Glomerular visceral epithelial cell (primary cell): ENCODE measurements around the gene SGSM1.

Source experiments
- DNase-seq: peaks from one replicate; pipeline ENCODE4 v3.0.0-alpha.2; 2016; ENCODE audit errors: extremely low spot score

SGSM1 gene

GRCh38 chr22:24950272-24950902 lies 144.4 kb downstream of the SGSM1 start:
- peak; percentile 17 for DNase-seq

GRCh38 chr22:24951942-24952836 lies 146.2 kb downstream of the SGSM1 start, which contains the start of gene KIAA1671:
Gene KIAA1671, plus strand, starts transcription at chr22:24952716. Its CDS starts 75,284 bp downstream, at chr22:25028000.
- DNase-seq, result peak; percentile 84

- DNase-seq, result peak; percentile 60
These were observed 146.9 kb downstream of the SGSM1 start for GRCh38 chr22:24952837-24953383.

GRCh38 chr22:24953384-24954113 lies 147.5 kb downstream of the SGSM1 start:
- no peak for DNase-seq

GRCh38 chr22:24954114-24954463 lies 148.1 kb downstream of the SGSM1 start:
- DNase-seq, result peak; percentile 82

- DNase-seq, result no peak
These were observed 148.8 kb downstream of the SGSM1 start for GRCh38 chr22:24954856-24955255.

- DNase-seq, result no peak
These were observed 151.0 kb downstream of the SGSM1 start for GRCh38 chr22:24957043-24957442.

GRCh38 chr22:24961217-24961844 lies 155.3 kb downstream of the SGSM1 start:
- DNase-seq, result no peak

- DNase-seq, result no peak
These were observed 156.1 kb downstream of the SGSM1 start for GRCh38 chr22:24962094-24962493.

GRCh38 chr22:24962835-24963234 lies 156.8 kb downstream of the SGSM1 start:
- DNase-seq, result no peak

GRCh38 chr22:24964441-24964840 lies 158.4 kb downstream of the SGSM1 start:
- no peak for DNase-seq

GRCh38 chr22:24965822-24966626 lies 160.0 kb downstream of the SGSM1 start:
- DNase-seq, result peak; percentile 25

GRCh38 chr22:24968066-24968561 lies 162.1 kb downstream of the SGSM1 start:
- peak; percentile 62 for DNase-seq

- DNase-seq, result peak; percentile 30
These were observed 163.7 kb downstream of the SGSM1 start for GRCh38 chr22:24969560-24970301.

- DNase-seq, result no peak
These were observed 166.4 kb downstream of the SGSM1 start for GRCh38 chr22:24972369-24972768.

- no peak for DNase-seq
These were observed 167.9 kb downstream of the SGSM1 start for GRCh38 chr22:24973872-24974271.

- DNase-seq, result no peak
These were observed 169.2 kb downstream of the SGSM1 start for GRCh38 chr22:24975125-24975640.

- DNase-seq, result peak; percentile 15
These were observed 169.9 kb downstream of the SGSM1 start for GRCh38 chr22:24975813-24976341.
